Measurements from ENCODE around the gene EMX1.

EMX1 gene

GRCh38 chr2:72982781-72983499, 65.6 kb downstream of the EMX1 start:
- Histone ChIP-seq H3K4me1 (ENCODE audit: control insufficient read depth, insufficient read depth, low read length) (peaks cover 3% of the 10 kb centered on the region; the same call in 1 of the 2 replicates), H3K27ac (ENCODE audit: extremely low read depth, low read depth, low read length) (no peak overlapping the region), H3K9me3 (ENCODE audit: control insufficient read depth, insufficient read depth, low read depth, low read length) (no peaks in the 10 kb centered on the region), H3K4me3 (ENCODE audit: low read depth, low read length) (no peak overlapping the region), H3K36me3 (ENCODE audit: control insufficient read depth in 2 of 2, insufficient read depth in 1 of 2, low read length in 2 of 2) (peaks cover 0 to 3% of the 10 kb centered on the region in 2 experiments; a peak in 1 of 3 replicates)
- ChIA-PET POLR2A (no interaction called here), CTCF (interaction anchor here (2.6 kb wide), 1 partner anchor 8 kb away, joined by 18 read pairs; no protein-coding TSS in a partner anchor)
- TF ChIP-seq ZNF311 (tag by site-specific recombination; IDR thresholded peaks at IDR 0.05; ENCODE audit: borderline replicate concordance) = no peak
- no peak for TF ChIP-seq ZNF302 (tag by site-specific recombination; IDR thresholded peaks at IDR 0.05; ENCODE audit: low read depth)
- no peak for TF ChIP-seq ZNF398 (tag by site-specific recombination; IDR thresholded peaks at IDR 0.05)
- no peak for TF ChIP-seq PRDM10 (tag by site-specific recombination; IDR thresholded peaks at IDR 0.05)
- no peak for TF ChIP-seq ZNF621 (tag by site-specific recombination; IDR thresholded peaks at IDR 0.05)
- no peak for TF ChIP-seq ZNF324 (tag by site-specific recombination; IDR thresholded peaks at IDR 0.05)
- no peak for TF ChIP-seq PATZ1 (tag by site-specific recombination; IDR thresholded peaks at IDR 0.05)
- no peak for TF ChIP-seq ZNF10 (tag by site-specific recombination; IDR thresholded peaks at IDR 0.05)
- no peak for TF ChIP-seq ZSCAN30 (tag by site-specific recombination; IDR thresholded peaks at IDR 0.05)
- no peak for TF ChIP-seq KLF10 (tag by site-specific recombination; IDR thresholded peaks at IDR 0.05)
- TF ChIP-seq, protein P1, sequence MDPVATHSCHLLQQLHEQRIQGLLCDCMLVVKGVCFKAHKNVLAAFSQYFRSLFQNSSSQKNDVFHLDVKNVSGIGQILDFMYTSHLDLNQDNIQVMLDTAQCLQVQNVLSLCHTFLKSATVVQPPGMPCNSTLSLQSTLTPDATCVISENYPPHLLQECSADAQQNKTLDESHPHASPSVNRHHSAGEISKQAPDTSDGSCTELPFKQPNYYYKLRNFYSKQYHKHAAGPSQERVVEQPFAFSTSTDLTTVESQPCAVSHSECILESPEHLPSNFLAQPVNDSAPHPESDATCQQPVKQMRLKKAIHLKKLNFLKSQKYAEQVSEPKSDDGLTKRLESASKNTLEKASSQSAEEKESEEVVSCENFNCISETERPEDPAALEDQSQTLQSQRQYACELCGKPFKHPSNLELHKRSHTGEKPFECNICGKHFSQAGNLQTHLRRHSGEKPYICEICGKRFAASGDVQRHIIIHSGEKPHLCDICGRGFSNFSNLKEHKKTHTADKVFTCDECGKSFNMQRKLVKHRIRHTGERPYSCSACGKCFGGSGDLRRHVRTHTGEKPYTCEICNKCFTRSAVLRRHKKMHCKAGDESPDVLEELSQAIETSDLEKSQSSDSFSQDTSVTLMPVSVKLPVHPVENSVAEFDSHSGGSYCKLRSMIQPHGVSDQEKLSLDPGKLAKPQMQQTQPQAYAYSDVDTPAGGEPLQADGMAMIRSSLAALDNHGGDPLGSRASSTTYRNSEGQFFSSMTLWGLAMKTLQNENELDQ (tag by site-specific recombination; IDR thresholded peaks at IDR 0.05; ENCODE audit: low read depth) = no peak
- TF ChIP-seq ZNF548 (tag by site-specific recombination; IDR thresholded peaks at IDR 0.05) = no peak

- H3K4me3 ChIP-seq (ENCODE audit: low read depth, low read length) = no peak overlapping the region
- peaks cover 3% of the 10 kb centered on the region; the same call in 1 of the 2 replicates for H3K4me1 ChIP-seq (ENCODE audit: control insufficient read depth, insufficient read depth, low read length)
- ChIA-PET POLR2A (no interaction called here), CTCF (interaction anchor here (1.2 to 2.6 kb wide), 2 partner anchors 9 to 92 kb away, joined by 4 to 18 read pairs; no protein-coding TSS in a partner anchor)
- H3K36me3 ChIP-seq (ENCODE audit: control insufficient read depth in 2 of 2, insufficient read depth in 1 of 2, low read length in 2 of 2) = peaks cover 0 to 3% of the 10 kb centered on the region in 2 experiments; a peak in 1 of 3 replicates
- H3K9me3 ChIP-seq (ENCODE audit: control insufficient read depth, insufficient read depth, low read depth, low read length) = no peaks in the 10 kb centered on the region
- H3K27ac ChIP-seq (ENCODE audit: extremely low read depth, low read depth, low read length) = no peak overlapping the region
- TF ChIP-seq ZNF521 (tag by site-specific recombination; IDR thresholded peaks at IDR 0.05) = no peak
- TF ChIP-seq ZNF140 (tag by site-specific recombination; IDR thresholded peaks at IDR 0.05) = no peak
- TF ChIP-seq ZNF394 (tag by site-specific recombination; IDR thresholded peaks at IDR 0.05; ENCODE audit: borderline replicate concordance) = no peak
- no peak for TF ChIP-seq AEBP2 (tag by site-specific recombination; IDR thresholded peaks at IDR 0.05; ENCODE audit: borderline replicate concordance)
- TF ChIP-seq ZNF701 (tag by site-specific recombination; IDR thresholded peaks at IDR 0.05) = no peak
- TF ChIP-seq, protein P2, sequence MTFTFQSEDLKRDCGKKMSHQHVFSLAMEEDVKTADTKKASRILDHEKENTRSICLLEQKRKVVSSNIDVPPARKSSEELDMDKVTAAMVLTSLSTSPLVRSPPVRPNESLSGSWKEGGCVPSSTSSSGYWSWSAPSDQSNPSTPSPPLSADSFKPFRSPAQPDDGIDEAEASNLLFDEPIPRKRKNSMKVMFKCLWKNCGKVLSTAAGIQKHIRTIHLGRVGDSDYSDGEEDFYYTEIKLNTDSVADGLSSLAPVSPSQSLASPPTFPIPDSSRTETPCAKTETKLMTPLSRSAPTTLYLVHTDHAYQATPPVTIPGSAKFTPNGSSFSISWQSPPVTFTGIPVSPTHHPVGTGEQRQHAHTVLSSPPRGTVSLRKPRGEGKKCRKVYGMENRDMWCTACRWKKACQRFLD (tag by site-specific recombination; IDR thresholded peaks at IDR 0.05) = no peak
- TF ChIP-seq ZBTB1 (tag by site-specific recombination; IDR thresholded peaks at IDR 0.05) = no peak
- TF ChIP-seq ZNF629 (tag by site-specific recombination; IDR thresholded peaks at IDR 0.05) = no peak
Observed at GRCh38 chr2:72983500-72984161, 66.3 kb downstream of the EMX1 start.

Measured in HEK293 (cell line).